ENCODE results near the gene ADGRL3. TPM values are rescaled to one million over a fixed set of nuclear protein-coding genes. Genes with fewer than 3 reads are reported as not detected.

ADGRL3 gene
- total RNA-seq, 1 donor = under 0.01 TPM

DNA sequence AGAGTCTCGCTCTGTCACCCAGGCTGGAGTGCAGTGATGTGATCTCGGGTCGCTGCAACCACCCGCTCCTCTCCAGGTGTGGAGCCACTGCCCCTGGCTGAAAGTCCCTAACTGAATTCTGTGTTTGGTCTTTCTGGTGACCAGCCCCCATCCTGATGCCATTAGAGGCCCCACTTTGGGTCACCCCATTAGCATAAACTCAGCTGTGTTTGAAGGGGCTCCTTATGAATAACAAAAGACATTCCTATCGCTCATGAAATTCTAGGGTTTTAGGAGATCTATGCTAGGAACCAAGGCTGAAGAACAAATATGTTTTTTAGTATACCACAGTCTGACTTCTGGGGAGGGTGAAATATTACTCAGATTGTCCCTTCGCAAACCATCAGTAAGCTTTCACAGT, 652.9 kb downstream of the ADGRL3 start:
- TF ChIP-seq, protein P1, sequence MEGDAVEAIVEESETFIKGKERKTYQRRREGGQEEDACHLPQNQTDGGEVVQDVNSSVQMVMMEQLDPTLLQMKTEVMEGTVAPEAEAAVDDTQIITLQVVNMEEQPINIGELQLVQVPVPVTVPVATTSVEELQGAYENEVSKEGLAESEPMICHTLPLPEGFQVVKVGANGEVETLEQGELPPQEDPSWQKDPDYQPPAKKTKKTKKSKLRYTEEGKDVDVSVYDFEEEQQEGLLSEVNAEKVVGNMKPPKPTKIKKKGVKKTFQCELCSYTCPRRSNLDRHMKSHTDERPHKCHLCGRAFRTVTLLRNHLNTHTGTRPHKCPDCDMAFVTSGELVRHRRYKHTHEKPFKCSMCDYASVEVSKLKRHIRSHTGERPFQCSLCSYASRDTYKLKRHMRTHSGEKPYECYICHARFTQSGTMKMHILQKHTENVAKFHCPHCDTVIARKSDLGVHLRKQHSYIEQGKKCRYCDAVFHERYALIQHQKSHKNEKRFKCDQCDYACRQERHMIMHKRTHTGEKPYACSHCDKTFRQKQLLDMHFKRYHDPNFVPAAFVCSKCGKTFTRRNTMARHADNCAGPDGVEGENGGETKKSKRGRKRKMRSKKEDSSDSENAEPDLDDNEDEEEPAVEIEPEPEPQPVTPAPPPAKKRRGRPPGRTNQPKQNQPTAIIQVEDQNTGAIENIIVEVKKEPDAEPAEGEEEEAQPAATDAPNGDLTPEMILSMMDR (IDR thresholded peaks at IDR 0.05; ENCODE audit: insufficient read depth, low read length) = no peak
- no peak overlapping the region for H3K4me3 ChIP-seq (ENCODE audit: low read depth, low read length)
- DNase-seq (ENCODE audit: low read depth) = no peak

DNA sequence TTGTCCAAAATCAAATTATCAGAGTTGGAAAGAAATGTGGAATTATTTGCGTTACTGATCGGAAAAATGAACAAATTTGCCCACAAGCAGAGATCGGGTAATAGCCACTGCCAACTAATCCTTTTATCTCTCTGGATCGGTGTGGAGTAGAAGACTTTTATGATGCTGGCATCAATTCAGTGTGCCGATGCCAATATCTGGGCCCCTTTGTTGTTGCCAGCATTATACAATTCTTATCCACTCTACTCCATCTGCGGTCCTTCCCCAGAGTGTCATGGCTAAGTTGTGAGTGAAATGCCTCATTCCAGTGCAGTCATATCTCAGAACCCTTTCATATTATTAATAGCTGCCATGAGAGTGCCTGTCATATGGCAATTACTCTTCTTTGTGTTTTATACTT, 660.2 kb downstream of the ADGRL3 start:
- TF ChIP-seq, protein P1 (IDR thresholded peaks at IDR 0.05; ENCODE audit: insufficient read depth, low read length) = no peak
- DNase-seq (ENCODE audit: low read depth) = no peak
- H3K4me3 ChIP-seq (ENCODE audit: low read depth, low read length) = no peak overlapping the region

DNA sequence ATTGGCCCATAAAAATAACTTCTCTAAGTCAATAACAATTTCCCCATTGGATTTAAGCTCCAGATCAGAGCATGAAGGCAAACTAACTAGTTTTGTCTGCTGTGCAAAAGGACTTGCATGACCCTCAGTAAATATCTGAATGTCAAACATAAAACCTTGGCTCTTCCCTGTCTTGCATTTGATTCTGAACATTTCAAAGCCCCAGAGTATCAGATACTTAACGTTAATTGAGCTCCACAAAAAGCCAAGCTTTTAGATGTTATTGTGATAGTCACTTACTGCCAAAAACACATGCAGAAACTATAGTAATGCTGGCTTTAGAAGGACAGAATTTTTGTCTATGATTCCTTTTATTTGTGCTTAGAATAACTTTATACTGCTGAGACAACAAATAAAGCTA, 664.2 kb downstream of the ADGRL3 start:
- TF ChIP-seq, protein P1 (IDR thresholded peaks at IDR 0.05; ENCODE audit: insufficient read depth, low read length) = no peak
- H3K4me3 ChIP-seq (ENCODE audit: low read depth, low read length) = no peak overlapping the region

DNA sequence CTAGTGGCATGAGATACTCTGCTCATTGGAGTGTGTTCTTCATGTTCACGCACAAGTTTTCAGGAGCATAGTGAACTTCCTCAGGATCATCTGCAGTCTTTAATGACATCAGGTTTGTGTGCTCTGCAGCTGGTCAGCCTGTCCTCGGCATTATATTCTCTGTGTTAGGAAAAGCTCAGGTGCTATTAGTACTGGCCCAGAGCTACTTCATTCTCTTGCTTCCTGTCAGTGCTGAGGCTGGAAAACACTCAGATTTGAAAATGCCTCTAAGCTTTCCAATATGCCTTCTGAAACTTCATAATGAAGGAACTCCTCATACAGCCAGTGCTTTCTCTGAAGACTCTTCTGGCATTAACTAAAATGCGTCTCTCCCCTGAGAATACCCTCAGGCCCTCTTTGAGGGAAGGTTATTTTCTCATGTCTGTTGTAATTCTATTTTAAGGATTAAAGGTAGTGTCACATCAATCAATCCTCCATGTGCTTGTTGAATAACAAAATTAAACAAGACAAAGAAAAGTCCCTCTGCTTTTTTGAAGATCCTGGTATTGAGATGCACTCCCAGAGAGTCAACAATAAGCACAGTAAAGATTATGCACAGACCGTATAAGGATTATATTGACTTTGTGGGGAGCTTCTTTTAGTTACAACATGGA, 666.4 kb downstream of the ADGRL3 start:
- TF ChIP-seq, protein P1 (IDR thresholded peaks at IDR 0.05; ENCODE audit: insufficient read depth, low read length) = no peak
- H3K4me3 ChIP-seq (ENCODE audit: low read depth, low read length) = no peak overlapping the region
- no peak for DNase-seq (ENCODE audit: low read depth)

More for the DNA sequence above, 664.2 kb downstream of the ADGRL3 start:
- DNase-seq (ENCODE audit: low read depth) = no peak

DNA sequence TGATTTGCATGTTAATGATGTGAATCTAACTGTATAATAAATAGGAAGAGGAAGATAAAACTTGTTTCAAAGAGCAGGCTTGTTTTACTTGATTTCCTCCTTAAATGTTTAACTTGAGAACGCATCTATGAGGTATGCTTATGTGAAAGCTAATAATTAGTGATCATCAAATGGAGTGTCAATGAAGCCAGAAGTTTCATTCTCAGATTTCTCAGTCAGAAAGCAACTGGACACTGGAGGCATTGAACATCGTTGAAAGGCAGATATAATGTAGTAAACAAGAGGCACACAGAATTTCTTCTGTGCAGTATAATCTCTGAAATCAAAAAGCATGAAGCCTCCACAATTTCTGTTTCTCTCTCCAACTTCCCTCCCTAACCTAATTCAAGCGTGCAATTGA, 672.9 kb downstream of the ADGRL3 start:
- TF ChIP-seq, protein P1 (IDR thresholded peaks at IDR 0.05; ENCODE audit: insufficient read depth, low read length) = no peak
- DNase-seq (ENCODE audit: low read depth) = no peak
- H3K4me3 ChIP-seq (ENCODE audit: low read depth, low read length) = no peak overlapping the region

DNA sequence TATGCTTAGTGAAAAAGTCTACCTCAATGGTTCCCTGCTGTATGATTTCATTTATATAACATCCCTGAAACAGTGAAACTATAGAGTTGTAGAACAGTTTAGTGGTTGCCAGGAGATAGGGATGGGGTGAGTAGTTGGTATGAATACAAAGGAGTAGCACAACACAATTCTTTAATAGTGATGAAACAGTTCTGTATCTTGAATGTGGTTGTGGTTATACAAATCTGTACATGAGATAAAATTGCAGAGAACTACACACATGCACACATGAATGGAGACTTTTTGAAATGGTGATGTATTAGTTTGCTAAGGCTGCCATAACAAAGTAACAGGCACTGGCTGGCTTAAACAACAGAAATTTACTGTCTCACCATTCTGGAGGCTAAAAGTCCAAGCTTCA, 677.1 kb downstream of the ADGRL3 start:
- TF ChIP-seq, protein P1 (IDR thresholded peaks at IDR 0.05; ENCODE audit: insufficient read depth, low read length) = no peak
- no peak for DNase-seq (ENCODE audit: low read depth)
- no peak overlapping the region for H3K4me3 ChIP-seq (ENCODE audit: low read depth, low read length)

DNA sequence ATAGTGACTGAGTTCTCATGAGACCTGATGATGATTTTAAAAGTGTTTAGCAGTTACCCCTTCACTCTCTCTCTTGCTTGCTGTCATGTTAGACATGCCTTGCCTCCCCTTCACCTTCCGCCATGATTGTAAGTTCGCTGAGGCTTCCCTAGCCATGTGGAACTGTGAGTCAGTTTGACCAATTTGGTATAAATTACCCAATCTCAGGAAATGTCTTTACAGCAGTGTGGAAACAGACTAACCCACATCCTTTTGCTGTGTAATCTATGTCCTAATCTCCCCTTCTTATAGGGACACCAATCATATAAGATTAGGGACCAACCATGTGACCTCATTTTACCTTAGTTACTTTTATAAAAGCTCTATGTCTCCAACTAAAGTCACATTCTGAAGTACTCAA, 677.8 kb downstream of the ADGRL3 start:
- TF ChIP-seq, protein P1 (IDR thresholded peaks at IDR 0.05; ENCODE audit: insufficient read depth, low read length) = no peak
- H3K4me3 ChIP-seq (ENCODE audit: low read depth, low read length) = no peak overlapping the region
- DNase-seq (ENCODE audit: low read depth) = no peak
